IMR-90 (cell line): ENCODE data around the gene PCBP3. TPM values are rescaled to one million over a fixed set of nuclear protein-coding genes. Genes with fewer than 3 reads are reported as not detected.

ENCODE experiments used
- ATAC-seq: fragments of 200-7000 bp; cut with Tn5 transposase; 2 replicates; pipeline ENCODE4 v1.9.1; 2020; ENCODE audit warnings: low read depth, mild to moderate bottlenecking, moderate library complexity
- BruUV-seq: library from RNA; stranded (reverse); fragments of 400-500 nt; replicated peaks from 2 replicates; lab custom pipeline; 2021; lab: Mats Ljungman, UMichigan
- CTCF ChIA-PET: fragments of 300-600 bp; formaldehyde crosslinking; extraction: SDS; loops from one replicate; lab custom pipeline; 2021; ENCODE audit warnings: antibody characterized with exemption; lab: Yijun Ruan, JAX
- POLR2A ChIA-PET: fragments of 300-600 bp; sonication (Branson Sonifier 250); formaldehyde crosslinking; loops from one replicate; lab custom pipeline; 2022; ENCODE audit warnings: antibody characterized with exemption; ENCODE audit not compliant: unreplicated experiment; lab: Charles Lee
- DNase-seq: peaks from one replicate; pipeline ENCODE4 v3.0.0; 2013
- H2AFZ ChIP-seq: replicated peaks from 2 replicates; pipeline ENCODE3; 2013; ENCODE audit warnings: low read length, mild to moderate bottlenecking; ENCODE audit not compliant: poor library complexity
- H2AK5ac ChIP-seq: 2 replicates; pipeline ENCODE4 v1.6.1; 2013; ENCODE audit warnings: low read depth, low read length, inconsistent platforms
- H2AK9ac ChIP-seq: replicated peaks from 2 replicates; pipeline ENCODE3; 2013; ENCODE audit warnings: mild to moderate bottlenecking, low read depth, low read length, moderate library complexity; ENCODE audit not compliant: poor library complexity
- H2BK120ac ChIP-seq: 2 replicates; pipeline ENCODE4 v1.6.1; 2013; ENCODE audit warnings: low read depth, low read length, inconsistent platforms
- H2BK15ac ChIP-seq: 3 replicates; pipeline ENCODE4 v1.6.1; 2013; ENCODE audit warnings: low read depth, low read length, inconsistent platforms
- H2BK20ac ChIP-seq: 2 replicates; pipeline ENCODE4 v1.6.1; 2013; ENCODE audit warnings: low read depth, mild to moderate bottlenecking, inconsistent platforms, low read length, moderate library complexity
- H2BK5ac ChIP-seq: 2 replicates; pipeline ENCODE4 v1.6.1; 2013; ENCODE audit warnings: mild to moderate bottlenecking, low read depth, low read length, inconsistent platforms; ENCODE audit not compliant: poor library complexity, severe bottlenecking
- H3K14ac ChIP-seq: replicated peaks from 2 replicates; pipeline ENCODE4 v1.6.1; 2013; ENCODE audit warnings: low read depth, low read length, inconsistent platforms
- H3K18ac ChIP-seq: 2 replicates; pipeline ENCODE4 v1.6.1; 2013; ENCODE audit warnings: low read depth, low read length, control low read depth
- H3K23ac ChIP-seq: 2 replicates; pipeline ENCODE4 v1.6.1; 2013; ENCODE audit warnings: low read depth, low read length, inconsistent platforms
- H3K27ac ChIP-seq: 2 replicates; pipeline ENCODE4 v1.5.1; 2013; ENCODE audit warnings: mild to moderate bottlenecking, control low read depth, low read length; ENCODE audit not compliant: insufficient read depth
- H3K27me3 ChIP-seq: 2 replicates; pipeline ENCODE4 v1.6.1; 2013; ENCODE audit warnings: low read length; ENCODE audit not compliant: control insufficient read depth, insufficient read depth
- H3K36me3 ChIP-seq: 2 replicates; pipeline ENCODE4 v1.6.1; 2013; ENCODE audit warnings: low read length, mixed read lengths; ENCODE audit not compliant: control insufficient read depth, insufficient read depth
- H3K4ac ChIP-seq: 2 replicates; pipeline ENCODE4 v1.6.1; 2013; ENCODE audit warnings: low read depth, low read length, inconsistent platforms
- H3K4me1 ChIP-seq: 2 replicates; pipeline ENCODE4 v1.6.1; 2013; ENCODE audit warnings: low read length, mixed read lengths; ENCODE audit not compliant: control insufficient read depth, insufficient read depth
- H3K4me2 ChIP-seq: 2 replicates; pipeline ENCODE4 v1.6.1; 2013; ENCODE audit warnings: low read depth, mild to moderate bottlenecking, control low read depth, low read length, moderate library complexity
- H3K4me3 ChIP-seq: 2 replicates; pipeline ENCODE4 v1.5.1; 2013; ENCODE audit warnings: low read depth, mild to moderate bottlenecking, control low read depth, low read length, moderate library complexity; ENCODE audit not compliant: insufficient read depth
- H3K56ac ChIP-seq: 2 replicates; pipeline ENCODE4 v1.6.1; 2013; ENCODE audit warnings: low read length, inconsistent platforms; ENCODE audit not compliant: insufficient read depth; ENCODE audit errors: extremely low read depth
- H3K79me1 ChIP-seq, 2 experiments: 2 replicates each; pipeline ENCODE4 v1.6.1; 2013; ENCODE audit warnings: low read length in 2 of 2, inconsistent platforms in 1 of 2, low read depth in 1 of 2
- H3K9ac ChIP-seq: 2 replicates; pipeline ENCODE4 v1.6.1; 2013; ENCODE audit warnings: low read depth, low read length, control low read depth
- H3K9me1 ChIP-seq: 2 replicates; pipeline ENCODE4 v1.6.1; 2013; ENCODE audit warnings: low read length, inconsistent platforms; ENCODE audit not compliant: insufficient read depth
- H3K9me3 ChIP-seq: 2 replicates; pipeline ENCODE4 v1.6.1; 2013; ENCODE audit warnings: low read length; ENCODE audit not compliant: control insufficient read depth, insufficient read depth
- H4K20me1 ChIP-seq: 2 replicates; pipeline ENCODE4 v1.6.1; 2013; ENCODE audit warnings: low read length, inconsistent platforms; ENCODE audit not compliant: insufficient read depth
- H4K5ac ChIP-seq: 2 replicates; pipeline ENCODE4 v1.6.1; 2013; ENCODE audit warnings: mild to moderate bottlenecking, low read depth, low read length, control low read depth
- H4K8ac ChIP-seq, 2 experiments: 2 replicates each; pipeline ENCODE4 v1.6.1; 2013; ENCODE audit warnings: low read depth in 2 of 2, low read length in 2 of 2, control low read depth in 1 of 2, inconsistent platforms in 1 of 2
- H4K91ac ChIP-seq: 2 replicates; pipeline ENCODE4 v1.6.1; 2013; ENCODE audit warnings: low read depth, low read length, inconsistent platforms; ENCODE audit not compliant: insufficient read depth
- BHLHE40 ChIP-seq: fragments of 150-350 bp; IDR thresholded peaks from 2 replicates; pipeline ENCODE4 v1.6.1; 2016; ENCODE audit warnings: mild to moderate bottlenecking, low read depth, low read length
- CEBPB ChIP-seq: IDR thresholded peaks from 2 replicates; pipeline ENCODE4 v1.6.1; 2012; ENCODE audit warnings: low read depth, low read length, improper control_type of control experiment
- CHD1 ChIP-seq: IDR thresholded peaks from 2 replicates; pipeline ENCODE4 v1.6.1; 2012; ENCODE audit warnings: low read depth, low read length, improper control_type of control experiment
- CTCF ChIP-seq: conservative IDR thresholded peaks from 2 replicates; pipeline ENCODE4 v1.5.1; 2012; ENCODE audit warnings: mild to moderate bottlenecking, low read depth, low read length, improper control_type of control experiment
- FOS ChIP-seq: fragments of 150-350 bp; IDR thresholded peaks from 2 replicates; pipeline ENCODE4 v1.6.1; 2016; ENCODE audit warnings: low read depth, low read length
- MAFK ChIP-seq: IDR thresholded peaks from 2 replicates; pipeline ENCODE4 v1.6.1; 2012; ENCODE audit warnings: low read depth, low read length, improper control_type of control experiment
- MAZ ChIP-seq: IDR thresholded peaks from 2 replicates; pipeline ENCODE4 v1.6.1; 2012; ENCODE audit warnings: low read depth, mild to moderate bottlenecking, low read length, improper control_type of control experiment, moderate library complexity, borderline replicate concordance
- MXI1 ChIP-seq: IDR thresholded peaks from 2 replicates; pipeline ENCODE4 v1.6.1; 2012; ENCODE audit warnings: low read depth, mild to moderate bottlenecking, low read length, moderate library complexity, borderline replicate concordance
- NFE2L2 ChIP-seq: fragments of 150-350 bp; IDR thresholded peaks from 2 replicates; pipeline ENCODE4 v1.6.1; 2016; ENCODE audit warnings: low read depth, mild to moderate bottlenecking, low read length
- POLR2A ChIP-seq: IDR thresholded peaks from 2 replicates; pipeline ENCODE4 v1.6.1; 2012; ENCODE audit warnings: mild to moderate bottlenecking, low read depth, low read length
- RAD21 ChIP-seq: IDR thresholded peaks from 2 replicates; pipeline ENCODE4 v1.6.1; 2012; ENCODE audit warnings: low read length, improper control_type of control experiment
- RCOR1 ChIP-seq: IDR thresholded peaks from 2 replicates; pipeline ENCODE4 v1.6.1; 2012; ENCODE audit warnings: mild to moderate bottlenecking, low read length, improper control_type of control experiment; ENCODE audit not compliant: insufficient replicate concordance
- RFX5 ChIP-seq: IDR thresholded peaks from 2 replicates; pipeline ENCODE4 v1.8.0; 2012; ENCODE audit warnings: low read depth, mild to moderate bottlenecking, low read length, moderate library complexity
- SMC3 ChIP-seq: fragments of 150-350 bp; IDR thresholded peaks from 2 replicates; pipeline ENCODE4 v1.6.1; 2016; ENCODE audit warnings: low read depth, mild to moderate bottlenecking, antibody characterized with exemption, low read length, moderate library complexity
- USF2 ChIP-seq: fragments of 150-350 bp; IDR thresholded peaks from 2 replicates; pipeline ENCODE4 v1.6.1; 2017; ENCODE audit warnings: mild to moderate bottlenecking, antibody characterized with exemption, low read length, low read depth
- WGBS, 2 experiments: methylation state at CpG; one replicate each; pipeline versions ENCODE4 v1.1.5 to v1.1.7; 2013; ENCODE audit warnings: missing lambda C conversion rate in 2 of 2; ENCODE audit not compliant: insufficient read length in 1 of 2; ENCODE audit errors: extremely low coverage in 2 of 2; 5-methylcytosine and 5-hydroxymethylcytosine counted together
- dilution Hi-C: fragments of 300-500 bp; cut with HindIII; formaldehyde crosslinking; loops from one replicate; pipeline ENCODE4 v1.14.3; 2018; ENCODE audit warnings: low sequenced_read_pairs; ENCODE audit not compliant: unreplicated experiment
- in situ Hi-C: fragments of 300-500 bp; cut with MboI; formaldehyde crosslinking; loops from 3 replicates; pipeline ENCODE4 v1.14.3; 2019; ENCODE audit warnings: low sequenced_read_pairs, inconsistent platforms, mixed read lengths
- intact Hi-C: fragments of 100-400 bp; cut with micrococcal nuclease; formaldehyde crosslinking; loops from 2 replicates; pipeline ENCODE4 v1.10.0; 2022
- polyA plus RNA-seq, 3 experiments: library from polyadenylated mRNA; depleted of rRNA; stranded (reverse); fragments of >200 nt; gene quantifications; 2 replicates each; pipeline ENCODE4 v1.2.3, GENCODE V29; 2012; ENCODE audit warnings: low replicate concordance in 1 of 3
- total RNA-seq: library from RNA; depleted of rRNA; stranded (reverse); fragments of >200 nt; gene quantifications from 2 replicates; pipeline ENCODE4 v1.2.3, GENCODE V29; 2012
- TF ChIP-seq, protein P1 (sequence below): fragments of 150-350 bp; IDR thresholded peaks from 2 replicates; pipeline ENCODE4 v1.6.1; 2016; ENCODE audit warnings: low read depth, mild to moderate bottlenecking, low read length, moderate library complexity, borderline replicate concordance

The PCBP3 gene
- total and polyA plus RNA-seq, 2 of the 4 experiments (the other 2 are of a cell fraction), result 2.9 to 3.9 TPM

GRCh38 chr21:45962531-45963231 is 319.2 kb downstream of the PCBP3 start:
- Histone ChIP-seq H4K8ac (no peak overlapping the region), H3K4me1 (peaks cover 2% of the 10 kb centered on the region; the same call in 1 of the 2 replicates), H4K5ac (no peak overlapping the region), H3K27me3 (no peaks in the 10 kb centered on the region), H3K14ac (no peak overlapping the region), H3K4me2 (no peak overlapping the region), H3K56ac (no peak overlapping the region), H3K4me3 (no peak overlapping the region), H3K27ac (no peak overlapping the region), H2AFZ (no peak overlapping the region), H3K18ac (no peak overlapping the region), H3K79me1 (no peaks in the 10 kb centered on the region), H3K23ac (no peak overlapping the region), H2AK9ac (no peak overlapping the region), H3K9me3 (peaks cover 12% of the 10 kb centered on the region; the same call in 1 of the 2 replicates), H3K4ac (no peak overlapping the region), H2BK15ac (no peak overlapping the region), H2AK5ac (no peak overlapping the region), H3K9ac (no peak overlapping the region), H2BK5ac (no peak overlapping the region), H4K20me1 (no peaks in the 10 kb centered on the region), H3K9me1 (0 out of 2 replicates have a peak, but pooled peaks cover 5% of the 10 kb centered on the region), H4K91ac (no peak overlapping the region), H2BK120ac (no peak overlapping the region), H2BK20ac (no peak overlapping the region), H3K36me3 (no peaks in the 10 kb centered on the region)
- BruUV-seq, result no TSS peak
- ChIA-PET CTCF (no interaction called here), POLR2A (no interaction called here)
- intact Hi-C loops, result no loop called here
- ATAC-seq (no peak), DNase-seq (no peak)
- dilution Hi-C loops, result no loop called here
- TF ChIP-seq RCOR1 (no peak), RAD21 (no peak), RFX5 (no peak), NFE2L2 (no peak), CTCF (no peak), MXI1 (no peak), MAZ (no peak), POLR2A (no peak), USF2 (no peak), CEBPB (no peak), SMC3 (no peak), FOS (no peak), CHD1 (no peak), MAFK (no peak), BHLHE40 (no peak)
- TF ChIP-seq, protein P1, sequence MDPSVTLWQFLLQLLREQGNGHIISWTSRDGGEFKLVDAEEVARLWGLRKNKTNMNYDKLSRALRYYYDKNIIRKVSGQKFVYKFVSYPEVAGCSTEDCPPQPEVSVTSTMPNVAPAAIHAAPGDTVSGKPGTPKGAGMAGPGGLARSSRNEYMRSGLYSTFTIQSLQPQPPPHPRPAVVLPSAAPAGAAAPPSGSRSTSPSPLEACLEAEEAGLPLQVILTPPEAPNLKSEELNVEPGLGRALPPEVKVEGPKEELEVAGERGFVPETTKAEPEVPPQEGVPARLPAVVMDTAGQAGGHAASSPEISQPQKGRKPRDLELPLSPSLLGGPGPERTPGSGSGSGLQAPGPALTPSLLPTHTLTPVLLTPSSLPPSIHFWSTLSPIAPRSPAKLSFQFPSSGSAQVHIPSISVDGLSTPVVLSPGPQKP, result no peak
- WGBS, 2 experiments, result no CpG with 5 or more reads among the region's 4 CpGs
- in situ Hi-C loops, result no loop called here
